ENCODE data around the gene STXBP3.
A peak's percentile ranks its signal among the peaks of the same experiment; 100 is the strongest.
"Not testable (repeated sequence)": the region's sequence is repeated elsewhere in the genome, so short reads cannot be mapped to it uniquely, and the experiment has no call there.

Gene STXBP3, protein sequence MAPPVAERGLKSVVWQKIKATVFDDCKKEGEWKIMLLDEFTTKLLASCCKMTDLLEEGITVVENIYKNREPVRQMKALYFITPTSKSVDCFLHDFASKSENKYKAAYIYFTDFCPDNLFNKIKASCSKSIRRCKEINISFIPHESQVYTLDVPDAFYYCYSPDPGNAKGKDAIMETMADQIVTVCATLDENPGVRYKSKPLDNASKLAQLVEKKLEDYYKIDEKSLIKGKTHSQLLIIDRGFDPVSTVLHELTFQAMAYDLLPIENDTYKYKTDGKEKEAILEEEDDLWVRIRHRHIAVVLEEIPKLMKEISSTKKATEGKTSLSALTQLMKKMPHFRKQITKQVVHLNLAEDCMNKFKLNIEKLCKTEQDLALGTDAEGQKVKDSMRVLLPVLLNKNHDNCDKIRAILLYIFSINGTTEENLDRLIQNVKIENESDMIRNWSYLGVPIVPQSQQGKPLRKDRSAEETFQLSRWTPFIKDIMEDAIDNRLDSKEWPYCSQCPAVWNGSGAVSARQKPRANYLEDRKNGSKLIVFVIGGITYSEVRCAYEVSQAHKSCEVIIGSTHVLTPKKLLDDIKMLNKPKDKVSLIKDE

GRCh38 chr1:108746382-108747170 lies at the start of gene STXBP3:
TSS of gene STXBP3 (plus strand) at chr1:108746674. CDS start at chr1:108746738, 64 bp downstream.
- DNase-seq, result peak; percentile 100

- no peak for DNase-seq
Measured at GRCh38 chr1:108699375-108700332, 46.8 kb upstream of the STXBP3 start.

DNA sequence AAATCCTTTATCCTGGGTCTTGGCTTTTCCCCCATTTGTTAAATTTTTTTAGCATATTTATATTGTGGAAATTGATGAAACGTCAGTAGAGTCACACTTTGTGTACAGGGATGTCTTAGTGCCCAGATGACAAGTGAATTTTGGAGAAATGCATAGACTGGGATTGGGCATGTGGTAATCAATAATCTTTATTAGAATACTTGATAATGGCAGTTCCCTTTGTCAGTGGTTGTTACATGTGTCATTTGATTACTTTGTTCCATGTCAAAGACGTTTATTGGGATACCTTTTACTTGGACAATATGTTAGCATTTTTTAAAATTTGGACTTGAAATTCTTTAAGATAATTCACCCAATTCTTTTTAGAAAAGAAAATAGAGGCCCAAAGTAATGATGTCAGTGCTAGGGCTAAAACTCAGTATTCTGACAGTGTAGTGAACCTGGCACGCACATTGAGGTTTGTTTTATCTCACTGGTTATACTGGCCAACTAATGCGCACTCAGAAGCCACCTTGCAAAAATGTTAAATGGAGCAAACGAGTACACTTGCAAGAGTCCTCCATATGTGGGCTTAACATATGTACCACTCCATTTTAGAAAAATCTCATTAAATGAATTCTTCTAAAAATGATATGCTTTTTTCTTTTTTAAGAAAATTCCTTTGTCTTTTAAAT lies 45.2 kb upstream of the STXBP3 start:
- DNase-seq, result no peak

DNA sequence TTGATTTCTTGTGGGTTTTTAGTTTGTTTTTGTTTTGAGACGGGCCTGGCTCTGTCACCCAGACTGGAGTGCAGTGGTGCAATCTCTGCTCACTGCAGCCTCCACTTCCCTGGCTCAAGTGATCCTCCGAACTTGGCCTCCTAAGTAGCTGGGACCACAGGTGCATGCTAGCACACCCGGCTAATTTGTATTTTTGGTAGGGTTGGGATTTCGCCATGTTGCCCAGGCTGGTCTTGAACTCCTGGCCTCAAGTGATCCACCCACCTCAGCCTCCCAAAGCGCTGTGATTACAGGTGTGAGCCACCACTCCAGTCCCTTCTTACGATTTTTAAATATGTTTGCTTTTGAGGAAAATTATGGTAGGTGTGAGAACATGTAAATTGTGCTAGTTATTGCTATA lies 44.4 kb upstream of the STXBP3 start:
- DNase-seq, result not testable (repeated sequence)

DNA sequence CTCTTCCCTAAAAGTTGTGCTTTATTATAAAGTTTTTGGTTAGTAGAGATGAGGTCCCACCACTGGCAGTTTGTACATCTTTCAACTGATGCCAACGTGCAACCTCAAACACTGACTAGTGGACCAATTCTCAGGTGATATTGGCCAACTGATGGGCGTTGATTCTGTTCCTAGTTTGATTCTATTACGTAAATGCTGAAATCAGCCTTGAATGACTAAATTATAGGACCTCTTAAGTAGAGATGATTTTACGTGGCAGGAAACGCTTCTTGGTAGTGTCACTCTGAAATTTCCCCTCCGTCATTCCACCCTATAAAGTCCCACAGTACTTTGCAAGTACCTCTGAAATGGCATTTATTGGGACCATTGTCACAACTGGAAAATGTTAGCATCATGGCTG lies 42.5 kb upstream of the STXBP3 start:
- DNase-seq, result peak; percentile 83

GRCh38 chr1:108704496-108704895 lies 42.0 kb upstream of the STXBP3 start:
- DNase-seq, result no peak

- DNase-seq, result no peak
Measured at GRCh38 chr1:108706643-108707042, 39.8 kb upstream of the STXBP3 start.

DNA sequence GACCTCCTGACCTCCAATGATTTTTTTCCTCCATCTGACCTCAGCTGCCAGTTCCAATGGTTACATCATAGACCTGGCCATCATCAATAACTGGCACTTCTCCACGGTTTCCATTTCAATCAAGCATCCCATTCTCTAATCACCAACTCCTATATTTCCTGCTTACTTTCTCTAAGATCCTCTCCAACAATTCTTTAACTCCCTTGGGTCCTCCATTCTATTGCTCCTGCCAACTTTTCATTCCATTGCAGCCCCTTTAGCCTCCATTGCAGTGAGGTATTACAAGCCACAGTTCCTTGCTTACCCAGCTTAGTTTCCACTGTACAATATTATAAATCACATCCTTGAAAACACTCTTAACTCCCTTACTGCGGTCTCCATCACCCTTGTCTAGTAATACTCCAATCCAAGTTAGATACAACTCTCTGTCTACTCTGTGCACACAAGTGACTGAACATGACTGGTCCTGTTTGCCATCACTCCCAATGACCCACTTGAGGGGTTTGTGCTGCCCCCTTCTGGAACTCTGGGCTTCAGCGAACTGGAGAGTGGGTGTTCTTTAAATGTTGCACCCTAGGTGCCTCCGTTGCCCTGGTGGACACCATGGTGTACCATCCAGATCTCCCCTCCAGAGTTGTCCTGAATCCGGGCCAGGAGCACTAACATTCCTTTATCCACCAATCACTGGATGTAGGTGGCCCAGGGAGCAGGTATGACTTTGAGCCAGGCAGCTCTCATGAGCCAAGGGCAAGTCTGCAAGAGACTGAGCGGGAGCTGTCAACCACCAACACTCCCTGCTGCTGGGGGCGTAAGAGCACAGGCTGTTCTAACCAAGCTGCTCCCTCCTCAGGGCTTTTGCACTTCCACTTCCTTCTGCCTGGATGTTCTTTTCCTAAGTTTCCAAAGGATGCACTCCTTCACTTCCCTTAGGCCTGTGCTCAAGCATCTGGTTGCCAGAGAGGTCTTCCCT lies 37.5 kb upstream of the STXBP3 start:
- DNase-seq, result peak; percentile 65

GRCh38 chr1:108712606-108713150 lies 33.8 kb upstream of the STXBP3 start, which contains the start of gene FNDC7:
TSS of gene FNDC7 (plus strand) at chr1:108712908. CDS start at chr1:108712934, 26 bp downstream.
- no peak for DNase-seq

GRCh38 chr1:108715932-108716331 lies 30.5 kb upstream of the STXBP3 start:
- no peak for DNase-seq

GRCh38 chr1:108716437-108717230 lies 29.8 kb upstream of the STXBP3 start:
- no peak for DNase-seq

DNA sequence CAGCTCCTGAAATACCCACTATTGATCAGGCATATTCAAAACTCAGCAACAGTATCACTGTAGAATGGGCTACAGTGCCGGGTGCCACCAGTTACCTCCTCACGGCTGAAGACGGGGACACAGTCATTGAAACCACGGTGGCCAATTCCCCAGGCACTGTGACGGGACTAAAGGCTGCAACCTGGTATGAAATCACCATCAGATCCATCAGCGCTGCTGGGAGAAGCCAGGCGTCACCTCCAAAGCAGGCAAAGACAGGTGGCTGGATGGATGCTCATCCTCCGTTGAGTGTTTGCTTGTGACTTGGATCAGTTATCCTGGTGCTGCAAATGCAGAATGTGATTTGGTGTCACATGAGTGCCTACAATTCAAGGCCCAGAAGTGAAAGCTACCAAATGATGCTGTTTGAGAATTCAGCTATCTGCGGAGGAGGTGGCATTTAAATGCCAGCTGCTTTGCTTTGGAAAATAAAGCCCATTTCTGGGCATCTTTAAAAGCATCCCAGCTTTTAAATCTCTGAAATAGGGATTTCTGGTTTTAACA lies 28.6 kb upstream of the STXBP3 start:
- no peak for DNase-seq

GRCh38 chr1:108718927-108719655 lies 27.4 kb upstream of the STXBP3 start:
- no peak for DNase-seq

DNA sequence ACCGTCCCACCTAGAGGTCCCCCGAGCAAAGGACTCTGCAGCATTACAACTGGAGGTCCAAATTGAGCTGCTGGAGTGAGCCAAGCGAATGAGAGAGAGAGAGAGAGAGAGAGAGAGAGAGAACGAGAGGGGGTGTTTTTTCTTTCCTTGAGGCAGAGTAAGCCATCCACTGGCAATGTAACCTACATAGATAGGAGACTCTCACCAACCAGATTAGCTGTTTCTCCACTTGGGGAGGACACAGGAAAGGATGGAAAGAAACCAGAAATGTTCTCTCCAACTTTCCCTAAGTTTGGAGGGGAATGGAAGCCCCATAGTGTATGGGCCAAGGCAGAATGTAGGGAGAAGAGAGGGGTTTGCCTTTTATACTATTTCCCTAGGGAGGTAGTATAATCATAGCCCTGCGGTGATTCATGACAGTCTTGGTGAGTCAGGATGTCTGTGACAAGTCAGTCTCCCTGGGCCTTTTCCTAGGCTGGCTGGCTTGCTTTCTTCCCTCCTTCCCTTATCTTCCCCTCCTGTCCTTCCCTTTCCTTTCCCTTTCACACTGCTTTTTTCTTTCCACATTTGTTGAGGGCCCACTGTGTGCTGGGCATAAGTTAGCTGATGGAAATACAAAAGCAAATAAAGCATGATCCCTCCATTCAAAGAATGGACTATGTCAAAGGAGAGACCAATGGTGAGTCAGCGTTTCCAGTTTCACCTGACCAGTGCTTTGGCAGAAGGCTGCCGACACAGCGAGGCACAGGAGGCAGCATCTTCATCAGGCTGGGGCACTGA lies 26.6 kb upstream of the STXBP3 start:
- DNase-seq, result no peak

DNA sequence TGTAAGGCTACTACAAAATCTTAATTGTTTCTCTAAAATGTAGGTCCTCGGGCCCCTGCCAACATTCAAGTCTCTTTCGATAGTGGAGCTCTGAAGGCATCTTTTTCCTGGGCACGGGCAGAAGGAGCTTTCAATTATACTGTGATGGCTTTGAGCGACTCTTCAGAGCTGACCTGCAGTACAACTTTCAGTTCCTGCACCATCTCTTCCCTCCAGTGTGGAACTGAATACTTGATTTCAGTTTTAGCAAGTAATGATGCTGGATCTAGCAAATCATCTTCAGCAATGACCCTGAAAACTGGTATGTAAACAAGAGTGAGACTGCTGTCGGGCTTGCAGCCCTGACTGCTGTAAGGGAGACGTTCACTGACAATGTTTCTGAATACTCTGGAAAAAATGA lies 24.2 kb upstream of the STXBP3 start:
- no peak for DNase-seq

DNA sequence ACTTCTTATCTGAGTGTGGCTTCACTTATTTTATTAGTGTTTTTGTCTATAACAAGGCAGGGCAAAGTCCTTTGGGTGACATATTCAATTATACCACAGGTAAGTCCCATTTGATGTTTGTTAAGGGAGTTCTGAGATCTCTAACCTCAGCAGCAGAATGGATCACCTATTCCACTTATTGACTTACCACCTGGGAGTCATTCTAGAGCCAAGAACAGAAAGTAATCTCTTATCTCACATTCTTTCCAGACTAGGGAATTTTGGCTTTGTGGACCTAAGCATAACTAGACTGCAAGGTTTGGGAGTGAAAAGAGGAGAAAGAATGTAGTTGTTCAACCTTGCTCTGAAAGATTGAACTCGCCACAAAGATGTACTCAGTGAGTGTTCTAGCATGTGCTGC lies 20.6 kb upstream of the STXBP3 start:
- no peak for DNase-seq

GRCh38 chr1:108728327-108728923 lies 18.0 kb upstream of the STXBP3 start:
- DNase-seq, result no peak

All from activated CD4-positive, alpha-beta T cell treated with anti-CD3 and anti-CD28 coated beads, Interleukin-10, Interleukin-2, amounts not matched to agents 100 ng/mL and 50 ng/mL, durations not matched to agents 16 hours and 8 hours (primary cell).